GM18511 (cell line): Measurements from ENCODE around the gene C19orf12.

ENCODE experiments used
- ATAC-seq: cut with Tn5 transposase; IDR thresholded peaks from one replicate; pipeline ENCODE4 v1.9.1; 2021; ENCODE audit warnings: mild to moderate bottlenecking, moderate library complexity; ENCODE audit not compliant: unreplicated experiment

The C19orf12 gene

DNA sequence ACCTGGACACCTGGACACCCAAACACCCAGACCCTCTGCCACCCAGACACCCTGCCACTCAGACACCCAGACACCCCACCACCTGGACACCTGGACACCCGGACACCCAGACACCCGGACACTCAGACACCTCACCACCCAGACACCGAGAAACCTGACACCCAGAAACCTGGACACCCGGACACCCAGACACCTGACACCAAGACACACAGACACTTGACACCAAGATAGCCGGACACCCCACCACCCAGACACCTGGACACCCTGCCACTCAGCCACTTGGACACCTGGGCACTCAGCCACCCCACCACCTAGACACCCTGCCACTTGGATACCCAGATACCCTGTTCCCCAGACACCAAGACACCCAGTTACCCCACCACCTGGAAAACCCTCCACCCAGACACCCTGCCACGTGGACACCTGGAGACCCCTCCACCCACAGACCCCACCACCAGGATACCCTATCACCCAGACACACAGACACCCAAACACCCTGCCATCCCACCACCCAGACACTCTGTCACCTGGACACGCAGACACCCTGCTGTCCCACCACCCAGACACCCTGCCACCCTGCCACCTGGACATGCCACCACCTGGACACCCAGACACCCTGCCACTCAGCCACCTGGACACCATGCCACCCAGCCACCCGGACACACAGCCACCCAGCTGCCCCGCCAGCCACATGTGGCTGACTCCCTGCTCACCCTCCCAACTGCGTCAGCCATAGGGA, 17.4 kb downstream of the C19orf12 start:
- ATAC-seq: no peak

DNA sequence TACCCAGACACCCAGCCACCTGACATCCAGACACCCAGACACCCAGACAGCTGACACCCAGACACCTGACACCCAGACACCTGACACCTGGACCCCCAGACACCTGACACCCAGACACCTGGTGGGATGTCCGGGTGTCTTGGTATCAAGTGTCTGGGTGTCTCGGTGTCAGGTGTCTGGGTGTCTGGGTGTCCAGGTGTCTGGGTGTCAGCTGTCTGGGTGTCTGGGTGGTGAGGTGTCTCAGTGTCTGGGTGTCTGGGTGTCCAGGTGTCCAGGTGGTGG, 18.6 kb downstream of the C19orf12 start:
- no peak for ATAC-seq

DNA sequence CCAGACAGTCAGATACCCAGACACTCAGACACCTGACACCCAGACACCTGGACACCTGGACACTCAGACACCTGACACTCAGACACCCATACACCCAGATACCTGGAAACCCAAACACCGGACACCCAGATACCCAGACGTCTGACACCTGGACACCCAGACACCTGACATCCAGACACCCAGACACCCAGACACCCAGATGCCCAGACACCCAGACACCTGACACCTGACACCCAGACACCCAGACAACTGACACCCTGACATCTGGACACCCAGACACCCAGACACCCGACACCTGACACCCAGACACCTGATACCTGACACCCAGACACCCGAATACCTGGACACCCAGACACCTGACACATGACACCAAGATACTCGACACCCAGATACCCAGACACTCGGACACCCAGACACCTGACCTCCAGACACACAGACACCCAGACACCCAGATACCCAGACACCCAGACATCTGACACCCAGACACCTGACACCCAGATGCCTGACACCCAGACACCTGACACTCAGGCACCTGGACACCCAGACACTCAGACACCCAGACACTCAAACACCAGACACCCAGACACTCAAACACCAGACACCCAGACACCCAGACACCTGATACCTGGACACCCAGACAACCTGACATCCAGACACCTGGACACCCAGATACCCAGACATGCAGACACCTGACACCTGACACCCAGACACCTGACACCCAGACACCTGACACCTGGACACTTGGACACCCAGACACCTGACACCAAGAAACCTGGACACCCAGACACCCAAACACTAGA, 19.1 kb downstream of the C19orf12 start:
- ATAC-seq: no peak

DNA sequence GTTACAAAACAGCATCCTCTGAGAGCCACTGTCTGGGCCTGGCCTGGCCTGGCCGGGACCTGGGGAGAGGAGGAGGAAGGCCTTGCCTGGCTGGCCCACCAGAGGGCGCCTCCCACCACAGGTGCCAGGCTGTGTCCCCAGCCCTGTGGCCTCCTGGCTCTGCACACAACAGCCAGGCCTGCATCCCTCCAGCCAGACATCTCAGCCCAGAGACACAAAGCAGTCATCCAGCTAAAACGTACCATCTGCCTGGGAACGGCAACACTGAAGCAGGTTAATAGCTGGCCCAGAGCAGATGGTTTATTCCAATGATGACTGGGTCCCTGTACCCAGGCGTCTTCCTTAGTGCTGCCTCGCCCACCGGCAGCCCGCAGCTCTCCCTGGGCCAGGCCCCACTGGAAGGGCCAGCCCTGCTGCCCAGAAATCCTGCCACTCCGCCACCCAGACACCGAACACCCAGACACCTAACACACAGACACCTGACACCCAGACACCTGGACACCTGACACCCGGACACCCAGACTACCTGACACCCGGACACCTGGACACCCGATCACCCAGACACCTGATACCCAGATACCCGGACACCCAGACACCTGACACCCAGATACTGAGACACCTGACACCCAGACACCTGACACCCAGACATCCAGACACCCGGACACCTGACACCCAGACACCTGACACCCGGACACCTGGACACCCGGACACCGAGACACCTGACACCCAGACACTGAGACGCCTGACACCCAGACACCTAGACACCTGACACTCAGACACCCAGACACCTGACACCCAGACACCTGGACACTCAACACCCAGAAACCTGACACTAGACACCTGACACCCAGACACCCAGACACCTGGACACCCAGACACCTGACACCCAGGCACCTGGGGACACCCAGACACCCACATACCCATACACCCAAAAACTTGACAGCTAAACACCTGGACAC, 20.1 kb downstream of the C19orf12 start:
- peak; percentile 98 for ATAC-seq

DNA sequence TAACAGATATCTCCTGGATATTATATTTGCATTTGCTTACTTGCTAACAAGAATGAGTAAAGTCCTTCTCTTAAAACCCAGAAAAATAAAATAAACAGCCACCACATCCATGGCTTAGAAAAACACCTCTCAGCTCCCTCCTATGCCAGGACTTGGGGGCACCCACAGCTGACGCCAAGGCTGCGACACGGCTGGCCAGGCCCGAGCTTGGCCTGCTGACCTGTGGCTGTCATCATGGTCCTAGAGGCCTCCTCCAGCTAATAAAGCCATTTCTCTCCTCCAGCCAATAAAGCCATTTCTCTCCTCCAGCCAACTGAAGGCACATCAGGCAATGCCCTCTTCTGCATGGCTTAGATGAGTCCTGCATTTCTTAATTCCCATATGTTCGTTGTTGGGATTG, 20.9 kb downstream of the C19orf12 start:
- no peak for ATAC-seq

DNA sequence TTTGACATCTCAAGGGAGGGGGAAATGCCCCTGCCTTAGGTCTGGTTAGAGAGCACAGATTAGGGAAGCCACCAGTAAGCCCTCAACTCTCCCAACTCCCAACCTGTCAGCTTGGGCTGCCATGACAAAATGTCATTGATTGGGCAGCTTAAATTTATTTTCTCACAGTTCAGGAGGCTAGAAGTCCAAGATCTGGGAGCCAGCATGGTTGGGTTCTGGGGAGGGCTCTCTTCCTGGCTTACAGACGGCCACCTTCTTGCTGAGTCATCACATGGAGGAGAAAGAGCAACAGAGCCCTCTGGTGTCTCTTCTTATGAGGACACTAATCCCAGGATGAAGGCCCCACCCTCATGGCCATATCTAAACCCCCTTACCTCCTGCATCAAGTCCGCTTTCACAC, 24.2 kb downstream of the C19orf12 start:
- peak; percentile 59 for ATAC-seq

DNA sequence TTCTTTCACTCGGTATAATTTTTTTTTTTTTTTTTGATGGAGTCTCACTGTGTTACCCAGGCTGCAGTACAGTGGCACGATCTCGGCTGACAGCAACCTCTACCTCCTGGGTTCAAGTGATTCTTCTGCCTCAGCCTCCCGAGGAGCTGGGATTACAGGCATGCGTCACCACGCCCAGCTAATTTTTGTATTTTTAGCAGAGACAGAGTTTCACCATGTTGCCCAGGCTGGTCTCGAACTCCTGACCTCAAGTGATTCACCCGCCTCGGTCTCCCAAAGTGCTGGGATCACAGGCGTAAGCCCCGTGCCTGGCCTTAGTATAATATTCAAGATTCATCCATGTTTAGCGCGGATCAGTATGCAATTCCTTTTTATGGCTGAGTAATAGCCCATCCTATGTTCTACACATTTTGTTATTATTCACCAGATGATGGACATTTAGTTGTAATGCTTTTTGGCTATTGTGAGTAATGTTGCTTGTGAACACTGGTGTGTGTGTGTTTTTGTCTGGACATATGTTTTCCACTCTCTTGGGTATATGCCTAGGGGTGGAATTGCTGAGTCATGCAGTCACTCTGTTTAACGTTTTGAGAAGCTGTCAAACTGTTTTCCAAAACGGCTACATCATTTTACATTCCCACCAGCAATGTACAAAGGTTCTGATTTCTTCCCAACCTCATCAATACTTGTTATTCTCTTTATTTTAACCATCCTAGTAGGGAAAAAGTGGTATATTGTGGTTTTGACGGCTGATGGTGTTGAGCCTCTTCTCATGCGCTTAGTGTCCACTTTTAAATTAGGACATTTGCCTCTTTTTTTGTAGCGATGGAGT, 26.9 kb downstream of the C19orf12 start:
- ATAC-seq: no peak

DNA sequence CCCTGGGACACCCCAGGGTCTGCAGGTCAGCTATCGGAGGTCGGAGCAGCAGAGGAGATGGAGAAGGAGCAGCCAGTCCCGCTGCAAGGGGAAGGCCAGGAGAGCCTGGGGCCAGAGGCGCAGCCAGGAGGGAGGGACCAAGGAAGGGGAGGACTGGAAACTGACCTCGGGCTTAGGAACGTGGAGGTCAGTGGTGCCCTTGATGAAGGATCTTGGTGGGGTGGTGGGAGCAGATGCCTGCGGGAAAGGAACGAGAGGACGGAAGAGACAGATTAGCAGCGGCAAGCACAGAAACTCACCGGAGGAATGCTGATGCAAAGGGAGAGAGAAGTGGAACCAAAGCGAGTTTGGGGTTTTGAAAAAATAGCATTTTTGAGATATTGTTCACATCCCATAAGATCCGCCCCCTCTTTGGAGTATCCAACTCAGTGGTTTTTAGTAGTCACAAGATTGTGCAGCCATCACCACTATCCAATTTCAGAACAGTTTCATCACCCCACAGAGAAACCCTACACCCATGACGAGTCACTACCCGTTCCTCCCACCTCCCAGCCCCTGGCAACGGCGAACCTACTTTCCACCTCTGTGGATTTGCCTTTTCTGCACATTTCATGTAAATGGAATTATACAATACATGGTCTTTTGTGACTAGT, 27.7 kb downstream of the C19orf12 start:
- no peak for ATAC-seq

DNA sequence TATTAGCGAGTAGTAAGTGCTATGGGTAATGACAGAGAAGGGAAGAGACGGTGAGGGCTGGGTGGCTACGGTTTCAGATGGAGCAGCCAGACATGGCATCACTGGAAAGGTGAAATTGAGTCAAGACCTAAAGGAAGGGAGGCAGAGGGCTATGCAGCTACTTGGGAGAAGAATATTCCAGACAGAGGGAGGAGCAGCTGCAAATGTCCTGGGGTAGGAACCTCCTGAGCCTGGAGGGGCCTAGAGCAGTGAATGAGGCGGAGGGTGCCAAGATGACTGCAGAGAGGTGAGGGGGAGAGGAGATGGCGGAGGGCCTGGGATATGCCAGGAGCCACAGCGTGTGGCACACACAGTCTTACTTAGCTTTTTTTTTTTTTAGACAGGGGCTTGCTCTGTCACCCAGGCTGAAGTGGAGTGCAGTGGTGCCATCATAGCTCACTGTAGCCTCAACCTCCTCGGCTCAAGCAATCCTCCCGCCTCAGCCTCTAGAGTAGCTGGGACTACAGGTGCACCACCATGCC, 28.7 kb downstream of the C19orf12 start:
- no peak for ATAC-seq

DNA sequence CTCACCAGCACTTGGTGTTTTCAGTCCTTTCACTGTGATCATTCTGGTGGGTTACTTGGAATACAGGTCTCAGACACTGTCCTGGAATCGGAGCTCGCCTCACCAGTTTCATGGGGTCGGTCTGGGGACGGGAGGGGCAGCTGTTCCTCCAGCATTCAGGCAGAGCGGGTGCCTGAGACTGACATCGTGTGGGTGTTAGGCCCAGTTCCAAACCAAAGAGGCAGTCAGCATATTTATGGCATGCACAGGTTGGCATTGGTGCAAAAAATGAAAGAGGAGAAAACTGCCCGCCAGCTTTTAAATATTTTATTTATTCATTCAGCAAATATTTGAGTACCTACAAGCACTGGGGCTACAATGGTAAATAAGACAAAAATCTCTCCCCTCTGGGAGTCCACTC, 29.7 kb downstream of the C19orf12 start:
- no peak for ATAC-seq

DNA sequence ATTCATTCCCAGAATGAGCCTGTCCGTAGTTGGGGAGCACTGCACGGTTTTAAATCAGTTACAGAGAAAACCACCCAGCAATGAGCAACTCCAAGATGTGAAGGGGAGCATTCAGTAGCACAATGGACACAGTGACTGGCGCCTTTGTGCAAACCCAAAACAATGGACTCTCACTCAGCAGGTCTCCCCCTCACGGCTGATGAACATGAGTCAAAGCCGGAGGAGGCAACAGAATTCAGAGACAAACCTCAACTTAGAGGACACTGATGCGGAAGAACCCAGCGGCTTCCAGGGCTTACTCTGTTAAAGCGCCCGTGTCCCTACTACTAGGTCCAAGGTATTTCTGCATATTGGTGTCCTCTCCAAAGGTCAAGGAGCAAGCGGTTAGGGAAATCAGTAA, 32.1 kb downstream of the C19orf12 start:
- ATAC-seq: no peak

DNA sequence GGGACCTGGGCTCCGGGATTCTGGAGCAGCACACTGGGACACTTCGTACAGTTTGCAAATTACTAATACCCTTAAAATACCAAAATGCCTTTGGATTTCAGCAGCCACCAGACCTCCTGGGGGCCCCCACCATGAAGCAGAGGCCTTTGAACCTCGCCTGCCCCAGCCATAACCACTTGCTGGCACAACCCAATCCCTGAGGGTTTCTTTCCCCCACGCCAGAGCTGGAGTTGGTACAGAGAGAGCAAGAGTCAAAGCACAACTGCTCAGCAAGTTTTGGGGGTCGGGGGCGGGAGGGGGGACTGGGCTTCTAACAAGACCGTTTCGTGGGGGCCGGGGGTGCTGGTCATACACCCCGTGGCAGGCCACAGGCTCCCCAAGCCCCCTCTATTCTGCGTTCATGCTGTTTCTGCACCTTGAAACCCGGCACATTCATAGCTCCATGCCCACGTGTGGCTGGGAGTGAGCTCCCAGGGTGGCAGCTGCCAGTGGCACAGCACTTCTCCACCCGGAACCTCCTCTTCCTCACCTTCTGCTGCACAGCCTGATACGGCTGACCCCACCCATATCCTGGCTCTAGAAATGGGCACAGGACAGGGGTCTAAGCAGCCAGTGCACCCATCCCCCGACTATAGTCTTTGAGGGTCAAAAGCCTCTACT, 32.7 kb downstream of the C19orf12 start:
- ATAC-seq: no peak

DNA sequence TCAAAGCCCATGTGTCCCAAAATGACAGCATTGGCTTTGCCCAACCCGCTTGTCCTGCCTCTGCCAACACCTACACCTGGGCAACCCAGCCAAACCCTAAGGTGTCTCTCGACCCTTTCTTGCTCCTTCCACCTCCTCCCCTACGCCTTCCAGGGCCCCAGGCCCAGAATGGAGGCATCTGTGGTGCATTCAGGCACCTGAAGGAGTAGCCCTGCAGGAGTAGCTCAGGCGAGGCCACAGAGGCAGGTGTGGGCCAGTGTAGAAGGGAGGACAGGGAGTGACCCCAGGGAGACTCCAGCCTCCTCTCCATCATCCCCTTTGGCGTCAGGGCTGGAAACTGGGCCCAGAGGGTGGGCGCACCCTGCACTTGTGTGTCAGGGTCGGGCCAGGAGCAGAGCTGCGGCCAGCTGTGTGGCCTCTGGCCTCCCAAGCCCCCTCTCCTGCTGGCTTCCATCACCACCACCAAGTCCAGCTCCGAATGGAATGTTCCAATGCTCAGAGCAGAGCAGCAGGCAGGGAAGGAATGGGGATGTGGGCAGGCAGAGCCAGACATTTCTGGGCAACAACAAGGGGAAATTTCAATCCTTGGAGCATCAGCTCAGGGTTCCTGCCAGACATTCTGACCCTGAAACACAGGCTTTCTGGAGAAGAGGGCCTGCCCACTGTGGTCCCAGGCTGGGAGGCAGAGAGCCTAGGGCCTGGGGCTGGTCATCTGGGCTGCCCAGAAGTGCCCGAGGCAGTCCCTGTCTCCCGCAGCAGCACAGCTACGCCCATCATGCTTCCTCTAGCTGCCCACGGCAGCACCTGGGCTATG, 33.4 kb downstream of the C19orf12 start:
- no peak for ATAC-seq

DNA sequence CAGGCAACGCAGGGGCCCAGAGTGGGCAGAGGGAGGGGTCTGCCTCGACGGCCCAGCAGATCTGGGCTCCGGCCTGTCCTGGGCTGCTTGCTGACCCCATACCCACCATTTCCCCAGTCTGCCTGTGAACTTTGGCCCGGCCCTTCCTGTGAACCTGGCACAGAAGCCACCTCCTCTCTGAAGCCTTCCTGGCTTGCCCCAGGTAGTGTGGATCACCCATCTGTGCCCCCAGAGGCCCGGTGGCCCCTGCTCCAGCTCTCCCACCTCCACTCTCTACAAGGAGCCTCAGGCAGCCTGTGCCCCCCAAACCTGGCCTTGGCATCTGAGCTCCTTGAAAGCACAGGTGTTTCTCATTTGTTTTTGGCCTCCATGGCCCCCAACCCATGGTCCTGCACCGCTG, 34.1 kb downstream of the C19orf12 start:
- ATAC-seq: peak; percentile 5

DNA sequence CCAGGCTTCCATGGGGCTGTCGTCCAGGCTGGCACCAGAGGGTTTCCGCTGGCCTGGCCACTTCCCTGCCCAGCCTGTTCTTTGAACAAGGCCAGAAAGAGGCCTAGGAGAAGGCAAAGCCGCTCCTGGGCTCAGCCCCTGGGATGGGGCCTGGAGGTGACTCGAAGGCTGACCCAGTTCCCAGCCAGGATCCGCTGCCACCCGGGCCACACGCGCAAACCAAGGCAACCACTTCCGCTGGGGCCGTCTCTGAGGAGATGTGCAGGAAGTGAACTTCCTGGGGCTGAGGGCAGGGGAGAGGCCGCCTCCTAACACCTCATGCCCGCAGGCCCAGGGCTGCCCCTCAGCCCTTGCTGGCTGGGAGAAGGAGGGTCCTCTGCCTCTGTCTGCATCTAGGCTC, 34.6 kb downstream of the C19orf12 start:
- ATAC-seq: peak; percentile 91

DNA sequence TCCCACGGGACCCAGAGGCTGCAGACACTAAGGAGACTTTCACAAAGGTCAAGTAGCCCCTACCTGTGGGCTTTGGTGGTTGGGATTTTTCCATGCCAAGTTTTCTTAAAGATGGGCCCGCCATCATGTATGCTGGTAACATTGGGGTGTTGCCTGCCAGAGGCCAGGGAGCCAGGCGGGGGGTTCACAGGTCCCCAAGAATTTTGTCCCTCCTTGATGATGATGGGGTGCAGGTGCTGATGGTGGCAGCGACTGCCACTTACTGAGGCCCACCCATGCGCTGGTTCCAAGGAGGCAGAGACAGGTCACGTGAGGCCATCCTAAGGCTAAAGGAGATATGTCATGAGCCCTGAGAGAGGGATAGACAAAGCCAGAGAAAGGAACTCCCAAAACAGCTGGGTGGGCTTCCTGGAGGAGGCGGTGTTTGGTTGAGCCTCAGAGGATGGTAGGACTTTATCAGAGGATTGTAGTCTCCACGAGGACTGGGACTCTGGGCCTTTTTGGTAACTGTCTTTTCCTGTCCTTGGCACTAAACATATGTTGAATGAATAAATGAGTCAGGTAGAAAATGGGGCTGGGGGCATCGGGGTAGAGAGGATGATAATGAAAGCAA, 35.4 kb downstream of the C19orf12 start:
- ATAC-seq: no peak

DNA sequence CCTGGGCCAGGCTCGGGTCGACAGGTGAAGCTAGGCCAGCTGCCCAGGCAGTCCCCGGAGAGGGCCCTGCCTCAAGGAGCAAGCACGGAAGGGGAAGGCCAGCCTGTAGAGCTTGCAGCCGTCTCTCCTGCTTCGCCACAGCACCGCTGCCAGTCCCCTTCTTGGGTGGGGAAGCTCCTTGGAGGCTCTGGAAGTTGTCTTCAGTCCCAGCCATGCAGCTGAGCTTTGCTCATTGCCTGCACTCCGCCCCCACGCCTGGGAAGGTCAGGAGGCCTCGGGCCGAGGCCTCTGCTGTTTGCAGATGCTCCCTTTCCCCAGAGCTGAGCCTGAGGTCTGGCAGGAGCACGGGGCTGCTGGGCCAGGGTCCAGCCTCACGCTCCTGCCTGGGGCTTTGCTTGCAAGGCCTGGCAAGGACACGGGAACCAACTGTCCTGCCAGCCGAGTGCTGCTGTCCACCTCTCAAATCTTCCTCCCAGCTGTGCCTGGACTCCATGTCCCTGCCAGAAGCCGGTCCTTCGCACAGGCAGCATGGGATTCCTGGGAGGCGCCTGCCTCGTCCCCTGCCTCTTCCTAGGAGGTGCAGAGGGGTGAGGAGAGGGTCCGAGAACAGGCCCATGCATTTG, 36.5 kb downstream of the C19orf12 start:
- no peak for ATAC-seq
